IPS-NIHi7 (cell line): ENCODE results near the gene CARD9.

Experiments used
- DNase-seq: peaks from one replicate; pipeline ENCODE4 v3.0.0; 2012; ENCODE audit warnings: mixed read lengths; ENCODE audit errors: extremely low spot score

The CARD9 gene

DNA sequence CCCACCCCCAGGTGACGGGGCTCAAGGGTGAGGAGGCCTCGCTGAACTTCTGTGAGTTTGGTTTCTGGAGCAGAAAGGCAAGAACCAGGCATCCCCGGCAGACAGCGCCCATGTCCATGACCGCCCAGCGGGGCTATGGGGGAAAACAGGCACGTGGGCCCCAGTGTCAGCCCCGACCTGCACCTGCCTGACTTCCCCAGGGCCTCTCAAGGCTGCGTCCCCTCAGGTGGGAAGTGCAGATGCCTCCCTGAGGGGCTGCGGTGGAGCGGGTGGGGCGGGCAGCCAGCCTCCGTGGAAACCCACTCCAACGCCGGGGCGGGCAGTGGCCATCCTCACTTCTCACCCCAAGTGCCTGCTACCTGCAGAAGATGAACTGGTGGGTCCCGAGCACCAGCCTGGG lies 6.9 kb upstream of the CARD9 start:
- no peak for DNase-seq

DNA sequence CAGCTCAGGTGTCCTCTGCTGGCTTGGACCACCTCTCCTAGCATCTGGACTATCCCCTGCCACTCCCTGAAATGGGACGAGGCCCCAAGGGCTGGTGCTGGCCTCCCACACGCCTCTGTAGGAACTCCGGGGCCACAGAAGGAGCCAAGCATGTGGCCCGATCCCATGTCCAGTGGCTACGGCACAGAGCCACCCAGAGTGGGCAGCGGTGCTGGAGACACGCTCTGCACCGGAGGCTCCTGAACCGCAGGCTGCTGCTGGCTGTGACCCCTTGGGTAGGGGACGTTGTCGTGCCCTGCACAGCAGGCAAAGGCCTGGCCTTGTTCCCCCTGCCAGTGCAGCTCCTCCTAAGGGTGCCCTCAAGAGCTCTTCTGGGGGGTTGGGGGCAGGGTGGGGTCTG lies 6.4 kb upstream of the CARD9 start:
- DNase-seq = no peak

DNA sequence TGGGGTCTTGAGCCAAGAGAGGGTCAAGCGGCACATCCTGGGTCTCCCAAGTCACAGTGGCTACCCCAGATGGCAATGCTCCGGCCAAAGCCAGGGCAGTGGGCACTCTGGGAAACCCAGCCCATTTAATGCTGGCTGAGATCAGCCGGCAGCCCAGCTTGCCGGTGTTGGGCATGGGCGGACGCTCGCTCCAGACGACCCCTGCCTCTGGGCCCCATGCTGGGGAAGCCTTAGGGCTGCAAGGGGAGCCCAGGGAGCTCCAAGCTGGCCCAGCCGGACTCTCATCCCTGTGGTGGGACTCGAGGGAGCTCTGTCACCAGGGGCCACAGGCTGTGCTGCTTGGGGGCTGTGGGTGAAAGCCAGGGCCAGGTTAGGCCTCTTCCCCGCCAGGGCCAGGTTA lies 5.9 kb upstream of the CARD9 start:
- no peak for DNase-seq

DNA sequence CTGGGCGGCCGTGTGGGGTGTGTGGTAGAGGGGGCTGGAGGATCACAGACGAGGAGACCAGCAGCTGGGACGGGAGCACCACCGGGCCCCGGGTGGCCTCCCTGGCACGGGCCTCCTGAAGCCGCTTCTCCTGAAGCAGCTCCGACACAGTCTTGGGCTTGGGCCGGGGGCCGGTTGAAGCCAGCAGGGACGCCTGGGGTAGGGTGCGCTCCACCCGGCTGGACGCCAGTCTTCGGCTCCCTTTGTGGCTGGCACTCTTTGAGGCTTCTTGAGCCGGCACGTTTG lies 5.5 kb upstream of the CARD9 start:
- no peak for DNase-seq

DNA sequence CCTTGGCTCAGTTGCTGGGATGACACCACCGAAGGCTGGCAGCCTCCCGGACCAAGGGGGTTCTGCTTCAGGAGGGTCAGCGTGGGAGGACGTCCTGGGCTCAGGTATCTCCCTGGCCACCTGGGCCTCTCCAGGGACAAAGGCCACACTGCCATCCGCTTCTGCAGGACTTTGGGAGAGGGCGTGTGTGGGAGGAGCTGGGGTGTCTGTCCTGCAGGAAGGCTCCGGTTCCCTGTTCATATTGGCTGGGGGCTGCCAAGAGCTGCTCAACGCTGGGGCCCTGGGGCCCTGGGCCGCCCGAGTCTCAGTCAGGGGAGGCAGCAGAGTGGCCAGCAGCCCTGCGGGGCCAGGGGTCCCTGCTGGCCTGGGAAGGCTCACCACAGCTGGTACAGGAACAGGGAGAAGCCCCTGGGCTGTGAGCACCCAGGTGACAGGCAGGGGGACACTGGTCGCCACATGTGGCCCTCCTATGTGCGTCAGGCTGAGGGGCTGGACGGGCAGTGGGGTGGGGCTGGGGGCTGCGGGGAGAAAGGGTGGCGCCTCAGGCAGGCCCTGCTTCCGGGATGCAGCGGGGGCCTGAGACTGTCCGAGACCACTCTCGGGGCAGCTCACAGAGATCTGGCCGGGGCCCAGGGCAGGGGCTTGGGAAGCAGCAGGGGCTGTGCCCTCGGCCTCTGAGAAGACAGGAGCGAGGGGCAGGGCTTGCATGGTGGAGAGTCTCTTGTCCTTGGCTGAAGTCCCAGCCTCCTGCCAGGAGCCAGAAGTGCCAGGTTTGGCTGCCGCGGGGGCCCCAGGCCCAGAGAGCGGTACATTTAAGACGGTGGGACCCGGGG lies 4.9 kb upstream of the CARD9 start:
- no peak for DNase-seq

DNA sequence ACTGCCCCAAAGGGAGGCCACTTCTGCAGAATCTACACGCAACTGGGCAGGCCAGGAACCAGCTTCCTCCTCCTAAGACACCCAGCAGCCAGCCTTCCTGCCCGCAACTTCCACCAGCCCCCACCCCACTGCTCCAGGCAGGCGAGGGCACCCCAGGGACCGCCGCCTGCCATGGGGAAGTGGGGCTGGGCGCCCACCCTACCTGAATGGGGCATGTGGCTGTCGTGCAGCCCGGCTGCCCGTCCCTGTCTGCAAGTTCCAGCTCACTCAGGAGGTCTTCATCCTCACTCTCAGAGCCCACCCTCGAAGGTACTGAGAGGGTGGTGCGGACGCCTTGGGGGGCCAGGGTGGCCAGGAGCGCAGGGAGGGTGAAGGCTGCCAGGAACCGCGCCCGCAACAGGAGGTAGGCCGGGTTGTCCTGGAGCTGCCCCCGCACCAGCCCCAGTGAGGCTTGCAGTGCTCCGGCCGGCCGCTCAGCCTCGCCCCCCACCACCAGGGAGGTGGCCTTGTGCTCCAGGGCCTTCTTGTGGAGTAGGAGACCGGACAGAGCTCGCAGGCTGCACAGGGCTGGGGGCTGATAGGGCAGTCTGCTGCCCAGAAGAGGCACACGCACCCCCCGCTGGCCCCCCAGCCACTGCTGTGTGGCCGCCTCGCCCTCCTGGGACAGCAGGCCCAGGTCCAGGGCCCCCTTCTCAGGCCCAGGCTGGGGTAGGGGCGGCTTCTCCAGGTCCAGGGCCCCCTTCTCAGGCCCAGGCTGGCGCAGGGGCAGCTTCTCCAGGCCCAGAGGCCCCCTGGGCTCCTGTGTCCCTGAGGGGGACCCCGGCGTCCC lies 4.1 kb upstream of the CARD9 start:
- DNase-seq = no peak

DNA sequence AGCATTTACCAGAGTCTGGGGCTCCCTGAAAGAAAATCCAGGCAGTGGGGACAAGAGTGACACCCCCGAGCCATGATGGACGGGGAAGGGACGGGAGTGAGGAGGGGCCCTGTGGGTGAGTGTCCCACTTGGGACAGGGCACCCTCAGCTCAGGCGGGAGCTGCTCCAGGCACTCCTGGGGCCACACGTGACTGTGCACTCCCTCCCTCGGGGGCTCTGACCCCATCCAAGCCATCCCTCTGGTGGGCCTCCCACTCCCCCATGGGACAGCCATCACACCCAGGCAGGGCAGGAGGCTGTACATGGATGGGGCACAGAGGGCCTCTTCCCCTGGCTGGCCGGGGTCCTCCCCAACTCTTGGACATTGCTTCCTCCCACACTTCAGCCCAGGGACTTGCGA lies 3.0 kb upstream of the CARD9 start:
- DNase-seq = no peak

DNA sequence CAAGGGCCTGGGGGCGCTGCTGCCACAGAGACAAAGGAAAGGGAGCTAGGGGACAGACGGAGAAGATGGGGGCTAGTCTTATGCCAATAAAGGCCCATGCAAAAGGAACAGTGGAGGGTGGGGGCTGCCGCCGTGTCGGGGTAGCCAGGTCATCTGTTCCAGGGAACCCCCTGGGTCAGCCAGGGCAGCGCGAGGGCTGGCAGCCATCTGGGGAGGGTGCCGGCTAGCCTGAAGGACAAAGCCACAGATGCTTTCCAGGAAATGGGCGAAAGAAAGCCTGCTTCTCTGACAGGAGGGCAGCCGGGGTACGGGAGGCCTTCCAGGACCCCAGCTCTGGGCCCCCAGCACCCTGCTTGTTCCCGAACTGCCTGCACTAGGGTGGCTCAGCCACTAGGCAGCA lies 1.6 kb upstream of the CARD9 start:
- DNase-seq = no peak

DNA sequence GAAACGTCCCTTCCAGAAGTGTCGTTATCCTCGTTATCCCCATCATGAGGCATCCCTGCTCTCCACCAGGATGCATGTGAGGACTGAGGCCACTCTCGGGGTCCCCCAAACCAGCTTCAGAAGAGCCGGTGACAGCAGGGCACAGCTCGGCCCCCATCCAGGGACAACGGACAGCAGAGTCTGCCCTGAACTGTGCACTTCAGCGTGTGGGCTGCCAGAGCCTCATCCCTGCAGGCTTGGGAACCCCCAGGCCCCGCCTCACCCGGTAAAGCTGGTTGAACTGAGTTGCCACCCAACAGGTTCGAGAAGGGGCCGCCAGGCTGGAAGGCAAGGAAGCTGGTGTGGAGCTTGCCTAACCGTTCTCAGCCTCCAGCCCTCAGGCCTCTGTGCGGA lies 710 bp upstream of the CARD9 start:
- no peak for DNase-seq

DNA sequence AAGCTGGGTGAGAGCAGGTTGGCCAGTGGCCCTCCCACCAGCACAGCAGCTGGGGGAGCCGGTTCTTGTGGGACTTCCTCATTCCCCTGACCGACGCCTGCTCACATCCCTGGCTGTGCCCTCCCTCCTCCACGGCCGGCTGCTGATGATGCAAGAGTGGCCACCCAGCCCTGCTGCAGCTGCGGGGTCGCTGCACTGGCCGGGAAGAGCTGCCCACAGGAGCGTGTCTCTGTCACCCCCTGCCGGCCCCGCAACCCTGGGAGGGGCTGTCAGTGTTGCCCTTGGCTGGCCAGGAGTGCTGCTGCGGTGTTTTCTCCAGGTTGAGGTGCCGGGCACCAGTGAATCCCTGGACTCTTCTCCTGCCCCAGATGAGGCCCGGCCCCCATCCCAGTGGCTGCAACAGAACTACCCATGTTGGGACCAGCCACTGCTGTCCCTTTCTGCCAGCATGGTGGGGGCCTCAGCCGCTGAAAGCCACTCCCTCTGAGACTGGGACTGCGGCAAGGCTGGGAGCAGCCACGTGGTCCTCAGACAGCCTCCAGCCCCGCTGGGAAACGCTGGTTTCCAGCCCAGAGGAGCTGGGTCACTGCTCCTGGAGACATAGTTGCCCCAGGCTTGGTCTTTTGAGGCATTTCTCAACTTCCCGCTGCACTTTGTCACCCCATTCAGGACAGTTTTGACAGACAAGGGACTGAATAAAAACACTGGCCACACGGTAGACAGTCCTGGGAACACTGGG lies 739 bp downstream of the CARD9 start:
- peak; percentile 28 for DNase-seq

DNA sequence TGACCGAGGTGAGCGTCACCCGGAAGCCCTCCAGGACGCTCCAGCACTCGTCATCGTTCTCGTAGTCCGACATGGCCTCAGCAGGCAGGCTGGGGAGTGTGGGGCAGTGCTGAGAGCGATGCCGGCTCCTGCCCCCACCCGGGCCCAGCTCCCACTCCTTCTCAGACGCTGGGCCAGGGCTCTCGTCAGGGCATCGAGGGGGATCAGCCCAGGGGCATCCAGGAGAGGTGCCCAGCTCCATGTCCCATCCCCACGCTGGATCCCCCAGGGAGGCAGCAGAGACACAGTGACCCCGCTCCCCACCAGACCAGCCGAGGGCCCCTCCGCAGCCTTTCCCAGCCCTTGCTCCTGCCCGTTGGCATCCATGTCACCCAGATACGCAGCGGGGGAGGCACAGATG lies 1.5 kb downstream of the CARD9 start:
- no peak for DNase-seq

DNA sequence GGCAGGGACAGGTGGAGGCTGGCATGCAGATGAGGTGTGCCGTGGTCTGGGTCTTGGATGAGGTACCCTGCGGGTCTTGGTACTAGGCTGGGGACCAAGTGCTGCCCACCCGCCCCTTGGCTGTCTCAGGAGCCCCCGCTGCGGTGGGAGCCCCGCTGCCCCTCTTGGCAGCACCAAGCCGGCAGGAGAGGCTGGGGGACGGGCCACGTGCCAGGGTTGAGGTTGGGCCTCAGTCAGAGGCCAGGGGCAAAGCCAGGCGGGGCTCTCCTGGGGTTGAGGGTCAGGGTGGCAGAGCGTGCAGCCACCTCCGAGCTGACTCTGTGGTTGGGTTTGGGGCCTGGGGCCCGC lies 2.0 kb downstream of the CARD9 start:
- no peak for DNase-seq

DNA sequence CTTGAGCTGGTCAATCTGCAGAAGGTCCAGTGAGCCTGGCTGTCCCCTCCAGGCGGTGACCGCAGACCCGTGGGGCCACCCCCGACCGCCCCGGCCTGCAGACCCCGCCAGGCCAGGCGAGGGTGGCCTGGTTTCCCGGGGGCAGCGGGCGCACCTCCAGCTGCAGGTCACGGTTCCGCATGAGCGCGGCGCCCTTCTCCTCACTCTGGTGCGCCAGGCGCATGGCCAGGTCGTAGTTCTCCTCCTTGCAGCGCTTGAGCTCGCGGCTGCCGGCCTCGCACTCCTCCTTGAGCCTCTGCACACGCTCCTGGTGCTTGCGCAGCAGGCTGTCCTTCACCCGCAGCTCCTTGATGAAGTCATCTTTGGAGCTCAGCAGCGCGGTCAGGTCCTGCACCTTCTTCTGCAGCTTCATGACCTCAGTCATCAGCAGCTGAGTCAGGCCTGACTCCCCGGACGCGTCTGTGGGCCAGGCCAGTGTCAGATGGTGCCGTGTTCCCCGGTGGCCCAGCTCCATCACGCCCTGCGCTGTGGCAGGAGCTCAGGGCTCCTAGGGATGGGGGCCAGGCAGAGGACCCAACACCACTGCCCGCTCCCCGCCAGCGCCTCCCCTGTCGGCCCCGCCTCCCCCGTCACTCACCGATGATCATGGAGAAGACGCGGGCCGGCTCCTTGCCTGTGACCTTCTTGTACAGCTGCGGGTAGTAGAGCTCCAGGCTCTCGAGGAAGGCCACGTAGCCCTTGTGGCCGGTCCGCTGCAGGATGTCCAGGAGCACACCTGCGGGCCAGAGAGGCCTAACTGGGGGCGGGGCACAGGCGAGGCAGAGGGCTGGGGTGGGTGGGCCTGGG lies 2.6 kb downstream of the CARD9 start:
- no peak for DNase-seq

DNA sequence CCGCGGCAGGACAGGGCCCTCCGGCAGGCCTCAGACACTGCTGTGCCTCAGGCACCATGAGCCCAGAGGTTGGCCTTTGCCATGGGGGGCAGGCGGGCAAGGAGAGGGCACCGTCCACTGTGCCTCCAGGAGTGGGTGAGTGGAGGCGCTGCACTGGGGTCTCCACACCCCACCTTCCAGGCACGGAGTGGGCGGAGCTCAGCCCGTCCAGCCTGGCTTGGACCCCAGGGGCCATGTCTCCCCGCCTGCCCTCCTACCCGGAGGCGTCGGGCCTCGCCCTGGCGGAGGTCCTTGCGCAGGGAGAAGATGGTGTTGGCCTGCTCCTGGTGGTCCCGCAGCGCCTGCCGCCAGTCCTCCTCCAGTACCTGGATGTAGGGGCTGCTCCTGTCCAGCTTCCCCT lies 3.4 kb downstream of the CARD9 start:
- no peak for DNase-seq

DNA sequence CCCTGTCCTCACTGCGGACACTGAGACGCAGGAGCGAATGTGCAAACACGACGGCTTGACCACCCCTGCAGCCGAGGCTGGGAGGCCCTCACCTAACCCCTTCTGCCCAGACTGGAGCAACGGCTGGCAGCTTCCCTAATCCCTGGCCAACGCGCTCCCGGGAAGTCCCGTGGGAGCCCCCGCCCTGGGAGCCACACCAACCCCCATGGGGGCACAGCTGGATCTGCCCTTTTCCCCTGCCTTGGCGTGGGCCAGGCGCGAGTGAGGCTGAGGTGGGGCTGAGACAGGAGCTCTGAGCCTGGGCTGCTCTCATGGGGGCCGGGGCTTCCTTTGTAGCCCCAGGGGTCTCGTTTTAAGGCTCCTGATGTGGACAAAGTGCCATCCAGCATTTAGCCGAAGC lies 5.3 kb downstream of the CARD9 start:
- DNase-seq = no peak

DNA sequence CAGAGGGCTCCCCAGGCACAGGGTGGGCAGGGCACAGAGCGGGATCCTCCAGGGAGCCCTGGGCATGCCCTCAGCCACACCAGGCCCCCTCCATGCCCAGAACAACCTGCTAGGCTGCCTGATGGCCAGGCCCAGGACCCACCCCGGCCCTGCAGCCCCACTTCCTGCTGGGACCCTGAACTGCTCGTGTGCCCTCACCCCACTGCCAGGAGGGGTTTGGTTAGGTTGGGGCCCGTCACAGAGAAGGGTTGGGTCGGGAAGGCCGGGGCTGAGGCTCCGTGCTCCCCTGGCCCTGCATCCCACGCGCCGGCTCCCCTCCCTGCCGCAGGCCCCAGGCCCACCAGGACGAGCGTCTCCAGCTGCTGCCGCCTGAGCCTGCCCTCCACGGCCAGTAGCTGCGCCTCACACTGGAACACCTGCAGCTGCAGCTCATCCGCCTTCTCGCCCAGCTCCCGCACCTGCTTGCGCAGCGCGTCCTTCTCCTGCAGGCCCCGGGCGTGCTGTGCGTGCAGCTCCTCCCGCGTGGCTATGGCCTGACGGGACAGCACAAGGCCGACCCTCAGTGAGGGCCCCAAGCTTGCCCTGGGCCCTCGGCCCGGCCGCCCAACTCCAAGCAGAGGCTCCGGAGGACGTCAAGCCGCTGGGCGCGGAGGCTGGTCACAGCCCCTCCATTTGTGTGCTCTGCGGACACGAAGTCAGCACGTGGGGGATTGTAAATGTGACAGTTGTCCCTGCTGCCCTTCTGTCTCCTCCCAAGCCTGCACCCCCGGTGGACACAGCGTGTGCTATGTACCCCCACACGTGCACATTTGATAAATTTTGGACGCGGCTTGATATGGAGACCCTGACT lies 5.9 kb downstream of the CARD9 start:
- DNase-seq = no peak

DNA sequence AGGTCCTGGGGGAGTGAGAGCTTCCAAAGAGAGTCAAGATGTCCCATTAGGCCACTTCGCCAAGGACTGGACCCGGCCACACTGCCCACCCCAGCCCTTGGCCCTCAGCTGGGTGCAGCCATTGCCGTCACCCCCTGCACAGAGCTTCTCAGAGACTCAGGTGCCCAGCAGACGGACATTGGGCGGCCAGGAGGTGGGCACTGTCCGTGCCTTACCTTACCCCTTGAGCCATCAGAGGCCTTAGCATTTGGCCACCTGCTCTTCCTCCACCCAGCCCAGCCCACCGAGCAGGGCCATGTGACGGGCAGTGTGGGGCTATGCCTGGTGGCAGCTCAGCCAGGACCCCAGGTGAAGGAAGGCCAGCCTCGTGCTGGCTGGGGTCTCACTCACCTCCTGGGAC lies 6.6 kb downstream of the CARD9 start:
- no peak for DNase-seq

DNA sequence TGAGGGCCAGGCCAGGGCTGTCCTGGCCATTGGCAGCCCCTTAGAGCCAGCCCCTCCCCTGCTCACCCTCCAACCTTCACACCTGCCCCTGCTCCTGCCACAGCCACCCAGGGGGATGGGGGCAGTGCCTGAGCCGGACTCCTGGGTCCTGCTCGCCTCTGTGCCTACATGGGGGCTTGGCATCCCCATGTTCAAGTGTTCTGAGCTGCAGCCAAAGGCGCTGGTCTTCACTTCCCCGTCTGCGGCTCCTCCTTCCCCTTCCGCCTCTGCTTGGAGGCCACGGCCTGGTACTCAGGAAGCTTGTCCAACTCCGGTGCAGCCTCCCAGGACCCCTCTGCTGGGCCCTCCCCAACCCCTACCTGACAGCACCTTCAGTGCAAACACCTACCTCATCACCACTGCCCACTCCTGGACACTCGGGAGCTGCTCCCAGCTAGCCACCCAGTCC lies 7.7 kb downstream of the CARD9 start:
- no peak for DNase-seq

DNA sequence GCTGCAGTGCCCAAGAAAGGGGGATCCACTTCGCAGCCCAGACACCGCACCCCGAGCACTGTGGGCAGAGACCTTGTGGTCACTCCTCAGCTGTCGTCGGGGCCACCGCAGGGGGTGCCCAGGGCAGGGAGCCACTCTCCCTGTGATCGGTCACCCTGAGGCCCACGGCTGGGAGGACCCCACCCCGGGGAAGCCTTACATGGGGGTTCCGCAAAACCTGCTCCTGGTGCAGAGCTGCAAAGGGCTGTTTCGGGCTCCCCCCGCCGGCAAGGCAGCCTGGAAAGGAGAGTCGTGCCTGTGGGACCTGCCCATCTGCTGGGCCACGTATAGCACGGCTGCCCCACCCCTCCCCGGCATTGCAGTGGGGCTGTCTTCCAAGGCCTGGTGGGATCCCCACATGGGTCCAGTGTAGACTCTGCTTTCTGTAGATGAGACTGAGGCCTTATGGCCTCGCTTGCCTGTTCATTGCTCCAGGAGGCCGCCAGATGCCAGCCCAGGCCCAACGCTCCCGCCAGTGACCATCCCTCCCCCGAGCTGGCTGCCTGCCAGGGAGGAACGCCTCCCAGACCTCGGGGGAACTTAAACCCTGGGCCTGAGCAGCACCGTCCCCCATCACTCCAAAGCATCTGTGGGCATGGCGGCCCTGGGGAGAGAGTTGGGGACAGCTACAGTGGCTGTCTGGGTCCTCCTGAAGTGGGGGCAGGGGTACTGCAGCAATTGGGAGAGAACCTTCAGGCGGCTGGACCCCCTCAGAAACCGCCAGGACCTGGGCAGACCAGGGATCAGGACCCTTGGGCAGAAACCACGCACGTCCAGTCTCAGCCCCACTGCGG lies 8.3 kb downstream of the CARD9 start:
- no peak for DNase-seq
